SK-N-SH (cell line): ENCODE measurements around the gene ARHGEF28. TPM values are rescaled to one million over a fixed set of nuclear protein-coding genes. Genes with fewer than 3 reads are reported as not detected.

Experiments used
- CTCF ChIA-PET: fragments of 300-600, 350-600 bp; formaldehyde crosslinking; extraction: SDS; loops from one replicate; lab custom pipeline; 2021; lab: Yijun Ruan, JAX
- POLR2A ChIA-PET: fragments of 350-600 bp; sonication (Branson Sonifier 250); formaldehyde crosslinking; extraction: SDS; loops from one replicate; lab custom pipeline; 2020; ENCODE audit warnings: antibody characterized with exemption, inconsistent platforms; lab: Yijun Ruan, JAX
- DNase-seq: peaks from one replicate; pipeline ENCODE4 v3.0.0; 2012
- H2AFZ ChIP-seq: fragments of 200-600 bp; sonication (generic); 2 replicates; pipeline ENCODE4 v1.8.1; 2016; ENCODE audit warnings: antibody characterized with exemption, mild to moderate bottlenecking, low read depth
- H3F3A ChIP-seq: fragments of 200-600 bp; sonication (generic); replicated peaks from 2 replicates; pipeline ENCODE3; 2016; ENCODE audit warnings: antibody characterized with exemption, mild to moderate bottlenecking; ENCODE audit not compliant: insufficient read depth
- H3K27ac ChIP-seq, 2 experiments: fragments of 200-500 bp in 1 of 2; fragments of 200-600 bp in 1 of 2; sonication (Bioruptor generic) in 1 of 2; sonication (generic), shearing (Covaris generic) in 1 of 2; 2 replicates each; pipeline versions ENCODE4 v1.5.1 to v1.6.1; 2014 to 2016; ENCODE audit warnings: low read depth in 2 of 2, inconsistent platforms in 1 of 2, low read length in 1 of 2, mild to moderate bottlenecking in 1 of 2, mixed read lengths in 1 of 2
- H3K27me3 ChIP-seq: fragments of 200-600 bp; sonication (generic), shearing (Covaris generic); 2 replicates; pipeline ENCODE4 v1.6.1; 2016; ENCODE audit warnings: mixed run types; ENCODE audit not compliant: insufficient read depth
- H3K36me3 ChIP-seq, 2 experiments: fragments of 200-500 bp in 1 of 2; fragments of 200-600 bp in 1 of 2; sonication (Bioruptor generic) in 1 of 2; sonication (generic) in 1 of 2; replicated peaks in 1 of 2; 2 replicates each; pipeline versions ENCODE3 to v1.5.1; 2014 to 2016; ENCODE audit warnings: low read length in 1 of 2, mild to moderate bottlenecking in 1 of 2; ENCODE audit not compliant: insufficient read depth in 2 of 2, control insufficient read depth in 1 of 2
- H3K4me1 ChIP-seq, 2 experiments: fragments of 200-500 bp in 1 of 2; fragments of 200-600 bp in 1 of 2; sonication (Bioruptor generic) in 1 of 2; sonication (generic), shearing (Covaris generic) in 1 of 2; 2 replicates each; pipeline versions ENCODE4 v1.5.1 to v1.6.1; 2014 to 2016; ENCODE audit warnings: low read depth in 1 of 2, low read length in 1 of 2, mixed run types in 1 of 2; ENCODE audit not compliant: insufficient read depth in 2 of 2, control insufficient read depth in 1 of 2
- H3K4me2 ChIP-seq: fragments of 200-600 bp; sonication (generic), shearing (Covaris generic); 2 replicates; pipeline ENCODE4 v1.6.1; 2017; ENCODE audit warnings: mixed run types
- H3K4me3 ChIP-seq, 2 experiments: fragments of 200-500 bp in 1 of 2; fragments of 200-600 bp in 1 of 2; sonication (Bioruptor generic) in 1 of 2; sonication (generic), shearing (Covaris generic) in 1 of 2; 2 replicates each; pipeline versions ENCODE4 v1.5.1 to v1.8.1; 2014 to 2016; ENCODE audit warnings: low read depth in 2 of 2, inconsistent platforms in 1 of 2, low read length in 1 of 2, mild to moderate bottlenecking in 1 of 2, mixed read lengths in 1 of 2, moderate library complexity in 1 of 2
- H3K79me2 ChIP-seq: fragments of 200-600 bp; sonication (generic); 2 replicates; pipeline ENCODE4 v1.8.1; 2017; ENCODE audit warnings: mild to moderate bottlenecking; ENCODE audit not compliant: insufficient read depth
- H3K9ac ChIP-seq: fragments of 200-600 bp; sonication (generic); 2 replicates; pipeline ENCODE4 v1.6.1; 2017; ENCODE audit warnings: mixed run types
- H3K9me2 ChIP-seq: fragments of 200-600 bp; sonication (generic); 2 replicates; pipeline ENCODE4 v1.6.1; 2017; ENCODE audit warnings: mixed run types
- H3K9me3 ChIP-seq: fragments of 200-600 bp; sonication (generic); 2 replicates; pipeline ENCODE4 v1.6.1; 2017; ENCODE audit warnings: mixed run types, mild to moderate bottlenecking, moderate library complexity
- H4K20me1 ChIP-seq: fragments of 200-600 bp; sonication (generic); 2 replicates; pipeline ENCODE4 v1.6.1; 2017; ENCODE audit warnings: mild to moderate bottlenecking, mixed run types; ENCODE audit not compliant: insufficient read depth
- ELF1 ChIP-seq: IDR thresholded peaks from 2 replicates; pipeline ENCODE4 v1.4.0; 2012
- EP300 ChIP-seq, 2 experiments: IDR thresholded peaks; 2 replicates each; pipeline versions ENCODE4 v1.4.0 to v1.6.1; 2012; ENCODE audit warnings: borderline replicate concordance in 1 of 2, low read depth in 1 of 2, low read length in 1 of 2
- EZH2phosphoT487 ChIP-seq: fragments of 200-600 bp; sonication (generic); IDR thresholded peaks from 2 replicates; pipeline ENCODE4 v1.6.1; 2017; ENCODE audit warnings: low read depth, mixed run types, mild to moderate bottlenecking, antibody characterized with exemption, moderate library complexity, borderline replicate concordance
- FOXJ3 ChIP-seq: sonication (generic); formaldehyde crosslinking; IDR thresholded peaks from 2 replicates; pipeline ENCODE4 v1.5.1; 2020; ENCODE audit warnings: mild to moderate bottlenecking, missing genetic modification reagents
- FOXM1 ChIP-seq: IDR thresholded peaks from 2 replicates; pipeline ENCODE4 v1.4.0; 2012; ENCODE audit warnings: low read depth, mild to moderate bottlenecking
- GATA2 ChIP-seq: sonication (generic); formaldehyde crosslinking; IDR thresholded peaks from 2 replicates; pipeline ENCODE4 v1.5.0; 2020; ENCODE audit warnings: mild to moderate bottlenecking, missing genetic modification reagents
- JUND ChIP-seq: IDR thresholded peaks from 2 replicates; pipeline ENCODE4 v1.4.0; 2012
- MXI1 ChIP-seq: IDR thresholded peaks from 2 replicates; pipeline ENCODE4 v1.6.1; 2012; ENCODE audit warnings: mild to moderate bottlenecking, low read depth, low read length, improper control_type of control experiment
- NFIC ChIP-seq: IDR thresholded peaks from 2 replicates; pipeline ENCODE4 v1.4.0; 2012; ENCODE audit warnings: borderline replicate concordance
- RAD21 ChIP-seq: IDR thresholded peaks from 2 replicates; pipeline ENCODE4 v1.6.1; 2012; ENCODE audit warnings: mild to moderate bottlenecking, low read length
- RCOR1 ChIP-seq: fragments of 150-350 bp; IDR thresholded peaks from 2 replicates; pipeline ENCODE4 v1.6.1; 2017; ENCODE audit warnings: antibody characterized with exemption, low read length
- REST ChIP-seq: IDR thresholded peaks from 2 replicates; pipeline ENCODE4 v1.6.1; 2012; ENCODE audit warnings: mild to moderate bottlenecking, low read depth, low read length, moderate library complexity
- RFX5 ChIP-seq: IDR thresholded peaks from 2 replicates; pipeline ENCODE4 v1.6.1; 2012; ENCODE audit warnings: mild to moderate bottlenecking, improper control_type of control experiment, low read length
- SIN3A ChIP-seq: IDR thresholded peaks from 2 replicates; pipeline ENCODE4 v1.6.1; 2012; ENCODE audit warnings: low read depth, mild to moderate bottlenecking, low read length, moderate library complexity, borderline replicate concordance
- SMC3 ChIP-seq: IDR thresholded peaks from 2 replicates; pipeline ENCODE4 v1.6.1; 2012; ENCODE audit warnings: low read depth, low read length, improper control_type of control experiment
- TAF1 ChIP-seq: IDR thresholded peaks from 2 replicates; pipeline ENCODE4 v1.6.1; 2012; ENCODE audit warnings: low read depth, mild to moderate bottlenecking, low read length, moderate library complexity, borderline replicate concordance
- TEAD4 ChIP-seq: IDR thresholded peaks from 2 replicates; pipeline ENCODE4 v1.4.0; 2012; ENCODE audit warnings: mild to moderate bottlenecking, borderline replicate concordance; ENCODE audit not compliant: insufficient read depth
- WGBS: methylation state at CpG from one replicate; pipeline ENCODE4 v1.1.6; 2017; ENCODE audit warnings: low lambda C conversion rate; 5-methylcytosine and 5-hydroxymethylcytosine counted together
- polyA plus RNA-seq, 3 experiments: library from polyadenylated mRNA; depleted of rRNA; stranded (reverse); fragments of >200 nt; gene quantifications; 2 replicates each; pipeline ENCODE4 v1.2.3, GENCODE V29; 2012
- TF ChIP-seq, protein P1 (sequence below): fragments of 200-600 bp; sonication (generic); IDR thresholded peaks from 2 replicates; pipeline ENCODE4 v1.6.1; 2017; ENCODE audit warnings: antibody characterized with exemption, mild to moderate bottlenecking, moderate library complexity
- TF ChIP-seq, protein P2 (sequence below): IDR thresholded peaks from 2 replicates; pipeline ENCODE4 v1.4.0; 2012; ENCODE audit warnings: low read depth

The ARHGEF28 gene
- polyA plus RNA-seq, 1 of the 3 experiments (the other 2 are of a cell fraction) = 4.2 TPM

- DNase-seq = no peak
- 90% methylated on average over 7 of the region's 7 CpGs for WGBS
- no peaks in the 10 kb centered on the region for H3K27me3 ChIP-seq
- peaks cover 2 to 6% of the 10 kb centered on the region in 2 experiments for H3K36me3 ChIP-seq
- TF ChIP-seq SIN3A = no peak
- no peak for TF ChIP-seq FOXM1
- no peak for TF ChIP-seq RFX5
- TF ChIP-seq TAF1 = no peak
- no peak for TF ChIP-seq REST
- TF ChIP-seq GATA2 = no peak
- TF ChIP-seq EP300 (IDR thresholded peaks at IDR 0.05; ENCODE audit: borderline replicate concordance in 1 of 2, low read depth in 1 of 2, low read length in 1 of 2) = no peak
- TF ChIP-seq, protein P1, sequence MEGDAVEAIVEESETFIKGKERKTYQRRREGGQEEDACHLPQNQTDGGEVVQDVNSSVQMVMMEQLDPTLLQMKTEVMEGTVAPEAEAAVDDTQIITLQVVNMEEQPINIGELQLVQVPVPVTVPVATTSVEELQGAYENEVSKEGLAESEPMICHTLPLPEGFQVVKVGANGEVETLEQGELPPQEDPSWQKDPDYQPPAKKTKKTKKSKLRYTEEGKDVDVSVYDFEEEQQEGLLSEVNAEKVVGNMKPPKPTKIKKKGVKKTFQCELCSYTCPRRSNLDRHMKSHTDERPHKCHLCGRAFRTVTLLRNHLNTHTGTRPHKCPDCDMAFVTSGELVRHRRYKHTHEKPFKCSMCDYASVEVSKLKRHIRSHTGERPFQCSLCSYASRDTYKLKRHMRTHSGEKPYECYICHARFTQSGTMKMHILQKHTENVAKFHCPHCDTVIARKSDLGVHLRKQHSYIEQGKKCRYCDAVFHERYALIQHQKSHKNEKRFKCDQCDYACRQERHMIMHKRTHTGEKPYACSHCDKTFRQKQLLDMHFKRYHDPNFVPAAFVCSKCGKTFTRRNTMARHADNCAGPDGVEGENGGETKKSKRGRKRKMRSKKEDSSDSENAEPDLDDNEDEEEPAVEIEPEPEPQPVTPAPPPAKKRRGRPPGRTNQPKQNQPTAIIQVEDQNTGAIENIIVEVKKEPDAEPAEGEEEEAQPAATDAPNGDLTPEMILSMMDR = no peak
- TF ChIP-seq NFIC = no peak
- no peak for TF ChIP-seq JUND
- no peak for TF ChIP-seq EZH2phosphoT487
- TF ChIP-seq, protein P2, sequence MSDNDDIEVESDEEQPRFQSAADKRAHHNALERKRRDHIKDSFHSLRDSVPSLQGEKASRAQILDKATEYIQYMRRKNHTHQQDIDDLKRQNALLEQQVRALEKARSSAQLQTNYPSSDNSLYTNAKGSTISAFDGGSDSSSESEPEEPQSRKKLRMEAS = no peak
- TF ChIP-seq RAD21 = no peak
- TF ChIP-seq MXI1 = no peak
- no peak for TF ChIP-seq TEAD4
- TF ChIP-seq SMC3 = no peak
- TF ChIP-seq FOXJ3 (CRISPR knock-in tag) = no peak
- TF ChIP-seq RCOR1 = no peak
- TF ChIP-seq ELF1 = no peak
- TF ChIP-seq, all 33 proteins: peak for 0
- CTCF ChIA-PET = interaction anchor here (1.1 to 2.8 kb wide), 3 partner anchors 10 to 160 kb away, joined by 3 to 10 read pairs (median 5); no protein-coding TSS in a partner anchor
- Histone ChIP-seq H3F3A (no peaks in the 10 kb centered on the region), H3K9me2 (no peaks in the 10 kb centered on the region), H3K79me2 (no peaks in the 10 kb centered on the region), H2AFZ (no peak overlapping the region), H3K9ac (no peak overlapping the region), H3K4me2 (no peak overlapping the region), H3K4me1 (no peaks in the 10 kb centered on the region; a peak in 1 of 4 replicates), H4K20me1 (no peaks in the 10 kb centered on the region), H3K27ac (no peak overlapping the region), H3K9me3 (no peaks in the 10 kb centered on the region), H3K4me3 (no peak overlapping the region)
- POLR2A ChIA-PET = no interaction called here
Observed at GRCh38 chr5:73751254-73751914, 125.4 kb downstream of the ARHGEF28 start.
